IPS DF 19.7 (cell line): ENCODE data around the gene RPUSD1.
"Not testable (repeated sequence)": the region's sequence is repeated elsewhere in the genome, so short reads cannot be mapped to it uniquely, and the experiment has no call there.

Experiments used
- DNase-seq: peaks from one replicate; pipeline ENCODE4 v3.0.0-alpha.2; 2013; ENCODE audit warnings: low read depth, low spot score

RPUSD1 gene

DNA sequence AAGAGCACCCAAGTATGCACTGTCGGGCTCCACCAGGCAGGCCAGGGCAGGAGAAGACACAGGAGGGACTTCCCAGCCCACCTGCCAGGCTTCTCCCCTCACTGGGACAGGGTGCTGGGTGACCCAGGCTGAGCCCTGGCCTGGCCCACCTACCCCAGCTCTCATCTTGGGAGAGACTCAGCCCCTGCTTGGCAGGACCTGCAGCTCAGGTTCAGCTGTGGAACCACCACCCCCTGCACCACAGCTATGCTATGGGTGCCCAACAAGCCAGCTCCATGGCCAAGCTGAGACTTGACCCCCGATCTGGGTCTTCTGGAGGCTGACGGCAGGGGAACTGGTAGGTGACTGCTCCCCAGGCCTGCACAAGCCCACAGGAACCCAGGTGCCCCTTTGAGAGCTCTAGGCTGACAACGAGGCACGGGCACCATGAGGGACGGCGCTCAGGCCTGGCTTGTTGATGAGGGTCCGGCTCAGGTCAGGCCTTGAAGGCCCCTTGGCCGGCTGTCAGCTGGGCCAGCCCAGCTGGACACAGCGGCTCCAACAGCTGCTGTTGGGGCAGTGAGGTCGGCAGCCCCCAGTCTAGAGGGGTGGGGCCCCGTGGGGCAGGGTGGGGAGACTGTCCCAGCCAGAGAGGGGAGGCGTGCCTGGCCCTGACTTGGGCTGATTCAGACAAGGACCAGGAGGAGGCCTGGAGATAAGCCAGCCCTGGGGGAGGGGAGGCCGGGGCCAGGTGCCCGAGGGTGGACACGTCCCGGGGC, 4.6 kb downstream of the RPUSD1 start:
- DNase-seq: no peak

DNA sequence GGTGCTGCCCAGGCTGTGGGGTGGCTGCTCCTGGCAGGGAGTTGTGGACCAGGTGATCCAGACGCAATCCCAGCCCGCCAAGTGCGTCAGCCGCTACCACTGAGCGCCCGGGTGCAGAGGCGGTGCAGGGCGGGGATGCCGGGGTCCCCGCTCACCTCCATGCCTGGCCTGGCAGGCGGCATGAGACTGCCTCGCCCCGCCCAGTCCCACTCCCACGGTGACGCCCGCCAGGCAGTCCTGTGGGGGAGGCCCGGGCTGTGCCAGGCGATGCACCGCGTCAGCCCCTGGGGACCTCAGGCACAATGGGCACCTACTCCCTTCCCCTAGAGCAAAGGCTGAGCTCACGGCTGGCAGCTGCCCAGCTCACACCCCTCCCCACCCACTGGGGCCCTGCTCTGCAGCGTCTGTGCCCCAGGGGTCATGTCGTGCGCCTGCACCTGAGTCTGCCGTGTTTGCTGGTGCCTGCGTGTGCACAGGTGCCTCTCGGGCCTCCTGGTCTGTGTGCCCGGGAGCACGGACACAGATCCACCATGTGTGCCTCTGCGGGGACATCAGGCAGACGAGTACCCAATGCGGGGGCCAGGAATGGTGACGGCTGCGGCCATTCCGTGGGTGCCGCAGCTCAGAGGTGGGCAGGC, 5.3 kb downstream of the RPUSD1 start:
- DNase-seq: no peak

DNA sequence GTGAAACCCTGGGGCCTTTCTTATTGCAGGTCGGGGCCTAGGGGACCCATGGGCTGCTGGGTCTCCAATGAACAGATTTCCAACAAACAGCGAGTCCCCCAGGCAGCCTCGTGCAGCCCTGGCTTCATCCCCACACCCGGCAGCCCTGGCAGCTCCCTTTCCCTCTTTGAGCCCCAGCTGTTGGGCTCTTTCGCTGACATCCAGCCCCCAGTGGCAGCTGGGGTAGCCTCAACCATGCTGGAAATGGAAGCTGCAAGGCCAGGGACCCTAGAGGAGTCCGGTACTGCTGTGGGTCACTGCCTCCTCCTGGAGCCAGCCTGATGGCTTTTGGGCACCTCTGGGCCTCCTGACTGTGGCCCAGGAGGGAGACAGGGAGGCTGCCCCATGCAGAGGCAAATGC, 5.9 kb downstream of the RPUSD1 start:
- no peak for DNase-seq

DNA sequence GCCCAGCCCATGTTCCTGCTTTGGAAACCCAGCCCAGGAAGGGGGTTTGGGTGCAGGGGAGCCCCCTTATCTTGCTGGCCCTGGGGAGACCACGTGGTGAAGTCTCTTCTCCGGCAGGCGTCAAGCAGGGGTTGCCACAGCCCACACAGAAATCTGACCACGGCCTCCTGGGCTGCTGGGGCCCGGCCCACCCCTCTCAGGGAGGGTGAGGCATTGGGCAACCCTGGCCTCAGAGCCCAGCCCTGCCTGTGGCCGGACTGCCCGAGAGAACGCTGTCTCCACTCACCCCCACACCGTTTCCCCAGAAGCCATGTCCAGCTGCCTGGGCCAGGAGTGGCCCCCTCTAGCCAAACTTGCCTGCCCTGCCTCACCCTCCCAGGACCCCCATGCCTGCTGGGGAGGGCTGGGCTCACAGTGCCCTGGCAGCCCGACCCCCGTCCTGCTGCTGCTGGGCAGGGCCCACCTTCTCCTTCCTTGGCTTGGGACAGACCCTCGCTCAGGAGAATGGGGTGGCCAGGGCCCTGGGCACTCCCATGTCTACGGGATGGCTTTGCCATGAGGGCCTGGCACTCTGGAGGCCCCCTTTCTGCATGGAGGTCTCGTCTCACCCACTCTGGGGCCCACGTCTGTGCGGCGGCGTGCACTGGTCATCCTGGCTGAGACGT, 6.7 kb downstream of the RPUSD1 start:
- no peak for DNase-seq

DNA sequence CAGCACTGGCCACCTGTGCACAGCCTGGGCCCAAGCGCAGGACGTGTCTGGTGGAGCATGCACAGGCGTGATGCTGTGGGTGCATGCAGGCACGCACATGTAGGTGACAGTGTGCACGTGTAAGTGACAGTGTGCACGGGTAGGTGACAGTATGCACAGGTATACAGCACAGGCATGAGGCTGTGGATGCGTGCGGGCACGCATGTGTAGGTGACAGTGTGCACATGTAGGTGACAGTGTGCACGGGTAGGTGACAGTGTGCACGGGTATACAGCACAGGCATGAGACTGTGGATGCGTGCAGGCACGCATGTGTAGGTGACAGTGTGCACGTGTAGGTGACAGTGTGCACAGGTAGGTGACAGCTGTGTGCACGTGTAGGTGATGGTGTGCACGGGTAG, 7.9 kb downstream of the RPUSD1 start:
- DNase-seq: no peak

DNA sequence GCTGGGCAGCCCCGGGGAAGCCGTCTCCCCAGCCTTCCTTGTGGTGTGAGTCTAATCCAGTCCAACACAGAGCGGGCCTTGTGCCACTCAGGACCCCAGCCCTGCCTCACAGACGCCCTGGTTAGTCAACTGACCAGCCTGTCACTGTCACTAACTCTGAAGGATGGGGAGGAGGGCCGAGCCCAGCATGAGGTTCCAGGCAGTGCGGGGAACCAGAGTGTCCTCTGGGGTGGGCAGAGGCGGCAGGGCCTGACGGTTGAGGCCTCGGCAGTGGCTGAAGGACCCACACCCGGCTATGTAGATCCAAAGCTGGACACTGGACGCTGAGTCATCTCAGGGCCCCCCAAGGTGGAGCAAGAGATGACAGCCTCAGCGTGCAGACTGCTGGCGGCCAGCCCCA, 8.6 kb downstream of the RPUSD1 start:
- DNase-seq: no peak

DNA sequence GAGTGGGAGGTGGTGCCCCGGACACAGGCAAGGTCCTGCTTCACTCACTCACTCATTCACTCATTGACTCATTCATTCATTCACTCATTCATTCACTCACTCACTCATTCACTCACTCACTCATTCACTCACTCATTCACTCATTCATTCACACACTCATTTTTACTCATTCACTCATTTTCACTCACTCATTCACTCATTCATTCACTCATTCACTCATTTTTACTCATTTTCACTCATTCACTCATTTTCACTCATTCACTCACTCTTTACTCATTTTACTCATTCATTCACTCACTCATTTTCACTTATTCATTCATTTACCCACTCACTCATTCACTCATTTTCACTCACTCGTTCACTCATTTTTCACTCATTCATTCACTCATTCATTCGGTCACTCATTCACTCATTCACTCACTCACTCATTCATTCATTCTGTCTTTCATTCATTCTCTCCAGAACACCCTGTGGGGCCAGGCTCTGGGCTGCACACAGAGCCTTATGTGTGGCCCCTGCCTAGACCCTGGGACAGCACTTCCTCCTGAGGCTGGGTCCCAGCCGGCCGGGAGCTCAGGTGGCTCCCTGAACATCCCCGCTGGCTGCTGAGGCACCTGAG, 9.2 kb downstream of the RPUSD1 start:
- no peak for DNase-seq

DNA sequence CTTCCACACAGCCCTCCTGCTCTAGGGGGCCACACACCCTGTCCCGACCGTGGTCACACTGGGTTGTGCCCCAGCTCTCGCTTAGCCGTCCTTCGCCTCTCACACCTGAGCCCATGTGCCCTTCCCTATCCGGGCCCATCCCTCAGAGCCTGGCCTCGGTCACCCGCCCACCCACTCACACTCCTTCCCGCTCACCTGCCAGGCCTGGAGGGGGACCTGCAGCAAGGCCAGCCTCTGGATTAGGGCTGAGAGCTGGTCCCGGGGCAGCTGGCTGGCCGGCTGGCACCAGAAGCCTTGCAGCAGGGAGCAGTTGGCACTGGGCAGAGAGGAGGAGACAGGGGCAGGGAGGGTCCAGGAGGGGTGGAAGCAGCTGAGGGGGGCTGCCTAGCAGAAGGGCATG, 9.7 kb downstream of the RPUSD1 start:
- DNase-seq: no peak

DNA sequence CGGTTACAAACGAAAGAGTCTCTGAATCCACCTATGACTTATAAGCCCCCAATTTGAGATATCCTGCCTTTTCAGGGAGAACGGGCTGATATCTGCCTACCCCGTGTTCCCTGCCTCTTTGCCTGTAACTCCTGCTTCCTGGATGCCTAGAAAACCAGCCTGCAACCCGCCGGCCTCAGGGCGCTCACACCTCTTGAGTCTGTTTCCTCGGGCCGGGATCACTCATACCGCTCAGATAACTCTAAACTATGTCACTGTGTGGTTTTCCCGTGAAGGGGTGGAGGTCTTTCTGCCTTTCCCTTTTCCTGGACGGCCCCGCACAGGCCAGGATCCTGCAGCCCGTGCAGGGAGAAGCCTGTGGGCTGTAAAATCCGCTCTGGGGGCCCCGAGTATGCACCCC, 10.4 kb downstream of the RPUSD1 start:
- no peak for DNase-seq

DNA sequence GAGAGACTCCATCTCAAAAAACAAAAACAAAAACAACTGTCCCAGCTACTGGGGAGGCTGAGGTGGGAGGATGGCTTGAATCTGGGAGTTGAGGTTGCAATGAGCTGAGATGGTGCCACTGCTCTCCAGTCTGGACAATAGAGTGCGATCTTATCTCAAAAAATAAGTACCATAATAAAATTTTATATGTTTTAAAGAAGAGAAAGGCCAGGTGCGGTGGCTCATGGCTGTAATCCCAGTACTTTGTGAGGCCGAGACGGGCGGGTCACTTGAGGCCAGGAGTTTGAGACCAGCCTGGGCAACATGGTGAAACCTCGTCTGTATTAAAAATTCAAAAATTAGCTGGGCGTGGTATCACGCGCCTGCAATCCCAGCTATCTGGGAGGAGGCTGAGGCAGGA, 11.4 kb downstream of the RPUSD1 start:
- DNase-seq: no peak

DNA sequence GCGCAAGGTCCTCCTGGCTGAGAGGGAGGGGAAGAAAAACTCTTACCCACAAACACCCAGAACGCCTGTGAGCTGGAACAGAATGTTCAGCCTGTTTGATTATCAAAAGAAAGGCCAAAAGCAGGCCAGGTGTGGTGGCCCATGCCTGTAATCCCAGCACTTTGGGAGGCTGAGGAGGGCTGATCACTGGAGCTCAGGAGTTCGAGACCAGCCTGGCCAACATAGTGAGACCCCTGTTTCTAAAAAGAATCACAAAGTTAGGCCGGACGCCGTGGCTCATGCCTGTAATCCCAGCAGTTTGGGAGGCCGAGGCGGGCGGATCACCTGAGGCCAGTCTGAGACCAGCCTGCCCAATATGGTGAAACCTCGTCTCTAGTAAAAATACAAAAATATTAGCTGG, 11.9 kb downstream of the RPUSD1 start:
- not testable (repeated sequence) for DNase-seq

DNA sequence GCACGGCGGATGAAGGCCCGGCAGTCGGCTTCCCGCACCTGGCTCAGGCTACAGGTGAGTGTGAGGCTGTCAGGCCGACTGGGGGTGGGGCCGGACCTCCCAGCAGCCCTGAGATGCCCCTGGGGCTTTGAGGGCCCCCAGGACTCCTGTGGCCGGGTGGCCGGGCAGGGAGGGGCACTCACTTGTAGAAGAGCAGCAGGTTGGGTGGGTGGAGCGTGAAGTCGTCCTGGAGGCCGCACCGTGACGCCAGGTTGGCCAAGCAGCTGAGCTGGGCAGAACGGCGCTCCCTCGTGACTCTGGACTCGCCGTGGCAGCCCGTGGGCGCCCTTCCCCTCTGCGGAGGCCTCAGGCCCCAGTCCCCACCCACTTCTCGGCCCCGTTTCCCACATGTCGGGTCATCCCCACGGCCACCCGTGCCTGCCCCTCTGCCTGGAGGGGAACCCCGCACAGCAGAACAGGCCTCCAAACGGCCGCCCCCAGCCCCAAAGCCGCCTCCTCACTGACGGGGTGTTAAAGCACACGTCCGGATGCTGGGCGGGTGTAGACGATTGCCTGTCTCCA, 12.9 kb downstream of the RPUSD1 start:
- DNase-seq: no peak

DNA sequence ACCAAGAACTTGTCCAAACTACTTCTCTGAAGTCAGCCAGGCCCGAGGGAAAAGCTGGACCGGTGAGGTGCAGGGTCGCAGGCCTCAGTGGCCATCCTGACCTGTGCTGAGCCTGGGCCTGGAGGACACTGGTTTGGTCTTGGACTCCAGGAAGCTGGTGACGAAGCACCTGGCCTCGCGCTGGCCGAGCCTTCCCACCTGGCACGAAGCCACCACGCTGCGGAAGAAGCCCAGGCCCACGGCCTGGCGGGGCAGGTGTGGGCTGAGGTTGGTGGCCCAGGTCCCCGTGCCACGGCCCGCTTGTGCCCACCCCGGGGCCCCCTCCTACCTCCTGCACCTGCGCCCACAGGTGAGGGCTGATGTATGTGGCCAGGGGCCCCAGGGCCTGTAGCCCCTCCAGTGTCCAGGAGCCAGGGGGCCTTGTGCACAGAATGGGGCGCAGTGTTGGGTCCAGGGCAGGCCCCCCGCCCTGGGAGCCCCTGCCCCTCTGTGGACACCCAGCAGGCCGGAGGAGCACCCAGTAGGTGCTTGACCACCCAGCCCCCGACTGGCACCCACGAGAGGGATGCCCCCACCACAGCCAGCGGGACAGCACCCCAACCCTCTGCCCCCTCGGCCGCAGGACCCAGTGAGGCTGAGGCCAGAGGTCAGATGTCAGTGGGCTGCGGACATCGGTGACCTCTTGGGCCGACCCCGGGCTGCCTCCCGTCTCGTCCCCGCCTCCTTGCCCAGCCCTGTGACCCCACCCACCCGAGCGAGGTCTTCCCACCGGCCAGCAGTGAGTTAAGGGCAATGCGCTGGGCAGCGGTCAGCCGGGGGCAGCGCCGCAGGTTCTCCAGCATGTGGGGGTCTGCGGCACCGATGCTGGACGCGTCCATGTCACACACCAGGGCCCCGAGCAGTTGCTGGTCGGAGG, 13.8 kb downstream of the RPUSD1 start:
- DNase-seq: no peak

DNA sequence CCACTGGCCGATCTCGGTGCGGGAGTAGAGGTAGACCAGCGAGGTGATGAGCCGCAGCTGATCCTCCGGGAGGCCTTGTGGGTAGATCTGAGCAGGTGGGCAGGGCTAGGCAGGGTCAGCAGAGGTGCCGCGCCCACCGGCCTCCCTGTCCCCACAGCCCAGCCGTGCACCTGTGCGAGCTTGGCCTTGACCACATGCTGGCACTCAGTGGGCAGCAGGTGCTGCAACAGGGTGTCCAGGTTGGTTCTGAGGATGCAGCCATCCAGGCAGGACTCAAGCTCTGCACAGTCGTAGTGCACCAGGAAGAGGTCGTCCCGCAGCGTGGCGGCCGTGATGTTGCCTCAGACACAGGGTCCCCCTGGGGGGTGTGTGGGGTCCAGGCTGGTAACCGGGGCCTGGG, 15.2 kb downstream of the RPUSD1 start:
- no peak for DNase-seq

DNA sequence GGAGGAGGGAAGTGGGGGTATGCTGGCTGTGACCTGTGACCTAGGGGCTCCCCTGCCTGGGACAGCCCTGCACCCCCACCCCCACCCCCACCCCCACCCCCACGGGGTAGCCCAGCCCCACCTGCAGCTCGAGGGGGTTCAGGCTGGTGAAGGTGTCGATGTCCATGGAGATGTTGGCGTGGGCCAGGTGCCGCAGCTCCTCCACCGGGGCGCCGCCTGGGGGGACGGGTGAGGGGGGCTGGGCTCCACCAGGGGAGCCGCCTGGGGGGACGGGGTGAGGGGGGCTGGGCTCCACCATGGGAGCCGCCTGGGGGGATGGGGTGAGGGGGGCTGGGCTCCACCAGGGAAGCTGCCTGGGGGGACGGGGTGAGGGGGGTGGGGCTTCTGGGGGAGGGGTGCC, 17.8 kb downstream of the RPUSD1 start:
- DNase-seq: no peak

DNA sequence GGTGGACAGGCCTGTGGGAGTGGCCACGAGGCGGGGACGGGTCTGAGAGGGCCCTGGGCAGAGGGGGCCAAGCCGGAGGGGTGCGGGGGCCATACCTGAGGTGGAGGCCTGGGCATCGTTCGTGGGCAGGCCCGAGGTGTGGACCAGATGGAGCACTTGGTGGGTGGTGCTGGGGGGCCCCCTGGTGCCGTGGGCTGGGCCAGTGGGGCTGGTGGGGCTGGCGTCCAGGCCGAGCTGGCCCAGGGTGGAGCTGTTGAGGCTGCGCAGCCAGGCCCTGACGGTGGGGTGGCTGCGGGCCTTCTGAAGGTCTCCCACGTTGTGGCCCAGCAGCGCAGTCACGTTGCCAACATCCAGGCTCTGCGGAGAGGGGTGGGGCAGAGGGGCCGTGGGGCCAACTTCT, 18.2 kb downstream of the RPUSD1 start:
- DNase-seq: no peak

DNA sequence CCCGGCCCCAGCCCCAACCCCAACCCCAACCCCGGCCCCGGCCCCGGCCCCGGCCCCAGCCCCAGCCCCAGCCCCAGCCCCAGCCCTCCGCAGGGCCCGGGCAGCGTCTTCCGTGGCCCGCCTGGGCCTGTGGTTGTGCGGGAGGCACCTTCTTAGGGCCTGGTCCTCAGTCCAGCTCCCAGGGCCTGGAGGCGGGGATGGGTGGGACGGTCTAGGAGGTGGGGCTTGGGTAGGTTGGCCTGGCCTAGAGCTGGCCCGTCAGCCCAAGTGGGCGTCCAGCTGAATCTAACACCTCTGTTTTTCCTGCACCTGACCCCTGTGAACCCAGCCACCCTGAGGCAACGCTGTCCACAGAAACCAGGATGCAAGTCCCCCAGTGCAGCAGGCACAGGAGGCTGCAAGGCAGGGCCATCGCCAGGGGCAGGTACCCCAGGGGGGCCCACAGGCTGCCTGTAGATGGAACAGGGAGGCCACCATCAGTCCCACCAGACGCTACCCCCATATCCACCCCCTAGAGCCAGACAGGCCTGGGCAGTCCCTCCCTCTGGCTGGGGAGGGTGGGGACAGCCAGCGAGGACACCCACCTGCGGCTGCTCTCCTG, 18.9 kb downstream of the RPUSD1 start:
- DNase-seq: no peak

DNA sequence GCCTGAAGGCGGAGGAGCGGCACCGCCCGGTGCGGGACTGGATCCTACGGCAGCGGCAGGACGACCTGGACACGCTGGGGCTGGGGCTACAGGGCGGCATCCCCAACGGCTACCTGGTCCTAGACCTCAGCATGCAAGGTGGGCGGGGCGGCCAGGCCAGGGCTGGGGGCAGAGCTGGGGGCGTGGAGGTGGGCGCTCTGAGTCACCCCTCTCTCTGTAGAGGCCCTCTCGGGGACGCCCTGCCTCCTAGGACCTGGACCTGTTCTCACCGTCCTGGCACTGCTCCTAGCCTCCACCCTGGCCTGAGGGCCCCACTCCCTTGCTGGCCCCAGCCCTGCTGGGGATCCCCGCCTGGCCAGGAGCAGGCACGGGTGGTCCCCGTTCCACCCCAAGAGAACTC, 19.8 kb downstream of the RPUSD1 start:
- DNase-seq: no peak

DNA sequence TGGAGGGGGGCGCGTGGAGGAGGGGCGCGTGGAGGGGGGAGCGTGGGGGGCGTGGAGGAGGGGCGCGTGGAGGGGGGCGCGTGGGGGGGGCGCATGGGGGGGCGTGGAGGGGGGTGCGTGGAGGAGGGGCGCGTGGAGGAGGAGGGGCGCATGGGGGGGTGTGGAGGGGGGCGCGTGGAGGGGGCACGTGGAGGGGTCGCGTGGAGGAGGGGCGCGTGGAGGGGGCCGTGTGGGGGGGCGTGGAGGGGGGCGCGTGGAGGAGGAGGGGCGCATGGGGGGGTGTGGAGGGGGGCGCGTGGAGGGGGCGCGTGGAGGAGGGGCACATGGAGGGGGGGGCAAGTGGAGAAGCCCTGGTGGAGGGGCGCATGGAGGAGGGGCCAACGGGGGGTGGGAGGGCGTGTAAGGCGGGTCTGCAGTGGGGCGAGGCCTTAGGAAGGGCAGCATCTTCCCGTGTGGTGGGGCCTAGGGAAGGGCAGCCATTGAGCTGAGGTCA, 20.4 kb downstream of the RPUSD1 start:
- DNase-seq: no peak

DNA sequence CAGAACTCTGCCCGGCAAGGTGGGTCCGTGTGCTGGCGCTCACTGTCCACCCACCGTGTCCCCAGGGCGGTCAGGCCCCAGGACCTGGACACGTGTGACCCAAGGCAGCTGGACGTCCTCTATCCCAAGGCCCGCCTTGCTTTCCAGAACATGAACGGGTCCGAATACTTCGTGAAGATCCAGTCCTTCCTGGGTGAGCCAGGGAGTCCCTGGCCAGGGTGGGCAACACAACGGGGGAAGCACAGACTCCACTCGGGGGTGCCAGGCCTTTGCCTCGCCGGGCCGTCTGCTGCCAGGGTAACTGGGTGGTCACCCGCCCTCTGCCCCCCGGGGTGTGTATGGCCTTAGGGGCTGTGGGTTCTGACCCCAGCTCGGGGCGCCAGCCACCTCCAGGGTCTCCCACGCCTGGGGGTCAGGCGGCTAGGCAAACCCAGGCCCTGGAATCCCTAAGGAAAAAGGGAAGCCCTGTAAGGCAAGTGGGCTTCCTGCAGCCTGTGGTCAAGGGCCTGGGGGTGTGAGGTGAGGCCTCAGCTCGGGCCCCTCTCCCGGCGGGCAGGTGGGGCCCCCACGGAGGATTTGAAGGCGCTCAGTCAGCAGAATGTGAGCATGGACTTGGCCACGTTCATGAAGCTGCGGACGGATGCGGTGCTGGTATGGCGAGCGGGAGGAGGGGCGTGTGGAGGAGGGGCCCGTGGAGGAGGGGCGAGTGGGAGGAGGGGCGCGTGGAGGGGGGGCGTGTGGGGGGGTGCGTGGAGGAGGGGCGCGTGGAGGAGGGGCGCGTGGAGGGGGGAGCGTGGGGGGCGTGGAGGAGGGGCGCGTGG, 21.2 kb downstream of the RPUSD1 start:
- DNase-seq: no peak
